Stimulated activated CD4-positive, alpha-beta T cell treated with anti-CD3 and anti-CD28 coated beads, Interleukin-4, amount 100 ng/mL, for 48 hours (primary cell): ENCODE measurements around the gene DMRT1.
"Not testable (repeated sequence)": the region's sequence is repeated elsewhere in the genome, so short reads cannot be mapped to it uniquely, and the experiment has no call there.

Experiments used
- DNase-seq, 2 donors: peaks; one replicate each; pipeline ENCODE4 v3.0.0-alpha.2; 2020; ENCODE audit warnings: low read depth in 2 of 2

Gene DMRT1

DNA sequence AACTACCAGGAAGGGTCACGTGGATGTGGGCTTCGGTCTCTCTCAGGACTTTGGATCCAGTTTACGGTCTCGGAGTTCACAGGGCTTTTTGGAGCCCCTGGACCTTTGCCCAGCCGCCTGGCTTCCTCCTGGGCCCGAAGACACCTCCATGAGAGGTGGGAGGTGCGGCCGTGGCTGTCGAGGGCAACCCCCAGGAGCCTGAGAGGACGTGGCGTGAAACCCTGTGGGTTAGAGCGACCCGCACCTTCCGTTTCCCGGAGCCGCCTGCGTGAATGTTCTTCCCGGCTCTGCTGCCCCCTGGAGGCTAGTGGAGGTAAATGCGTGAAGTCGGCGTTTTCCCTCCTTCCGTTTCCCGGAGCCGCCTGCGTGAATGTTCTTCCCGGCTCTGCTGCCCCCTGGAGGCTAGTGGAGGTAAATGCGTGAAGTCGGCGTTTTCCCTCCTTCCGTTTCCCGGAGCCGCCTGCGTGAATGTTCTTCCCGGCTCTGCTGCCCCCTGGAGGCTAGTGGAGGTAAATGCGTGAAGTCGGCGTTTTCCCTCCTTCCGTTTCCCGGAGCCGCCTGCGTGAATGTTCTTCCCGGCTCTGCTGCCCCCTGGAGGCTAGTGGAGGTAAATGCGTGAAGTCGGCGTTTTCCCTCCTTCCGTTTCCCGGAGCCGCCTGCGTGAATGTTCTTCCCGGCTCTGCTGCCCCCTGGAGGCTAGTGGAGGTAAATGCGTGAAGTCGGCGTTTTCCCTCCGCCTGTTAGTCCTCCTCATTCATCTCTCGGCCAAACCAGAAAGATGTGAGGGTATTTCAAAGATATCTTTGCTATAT, 157.0 kb downstream of the DMRT1 start:
- DNase-seq: not testable (repeated sequence)

- no peak for DNase-seq
These were observed 160.3 kb downstream of the DMRT1 start for GRCh38 chr9:1001838-1002237.

DNA sequence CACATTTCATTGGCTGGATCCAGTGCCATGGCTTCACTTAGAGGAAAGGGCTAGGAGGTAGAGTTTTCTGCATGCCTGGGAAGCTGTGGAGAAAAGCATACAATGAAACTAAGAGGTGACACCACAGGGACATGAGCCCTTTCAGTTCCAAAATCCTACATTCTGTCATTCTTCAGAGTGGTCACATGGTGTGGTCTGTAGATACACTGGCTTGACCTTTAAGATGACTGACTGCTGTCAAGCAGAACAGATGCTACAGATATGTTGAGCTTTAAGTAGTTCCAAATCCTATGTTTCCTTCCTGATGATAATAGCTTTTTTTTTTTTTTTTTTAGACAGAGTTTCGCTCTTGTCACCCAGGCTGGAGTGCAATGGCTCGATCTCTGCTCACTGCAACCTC, 161.2 kb downstream of the DMRT1 start:
- DNase-seq: no peak

DNA sequence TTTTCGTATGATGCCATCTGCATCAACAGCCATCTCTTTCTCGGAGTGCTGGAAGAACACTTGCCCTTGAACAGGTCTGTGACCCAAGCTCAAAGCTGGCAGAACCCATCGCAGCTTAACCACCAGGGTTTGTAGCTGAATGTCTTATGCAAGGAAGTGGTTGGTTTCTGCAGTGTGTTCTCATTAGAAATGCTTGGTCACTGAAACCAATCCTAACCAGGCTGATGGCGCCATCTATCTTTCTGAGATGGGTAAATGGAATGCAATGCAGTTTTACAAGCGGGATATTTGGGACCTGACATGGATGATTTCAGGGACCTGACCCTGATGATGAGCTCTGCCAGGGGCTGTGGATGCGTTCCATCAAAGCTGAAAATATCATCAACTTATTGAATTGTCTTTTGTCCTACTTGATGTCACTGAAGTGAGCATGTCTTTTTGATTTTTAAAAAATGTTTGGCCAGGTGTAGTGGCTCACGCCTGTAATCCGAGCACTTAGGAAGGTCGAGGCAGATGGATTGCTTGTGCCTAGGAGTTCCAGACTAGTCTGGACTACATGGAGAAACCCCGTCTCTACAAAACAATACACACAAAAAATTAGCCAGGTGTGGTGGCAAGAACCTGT, 163.7 kb downstream of the DMRT1 start:
- no peak for DNase-seq

- DNase-seq: no peak
These were observed 165.8 kb downstream of the DMRT1 start for GRCh38 chr9:1007312-1007711.

GRCh38 chr9:1008216-1008615, 166.7 kb downstream of the DMRT1 start:
- DNase-seq: no peak

DNA sequence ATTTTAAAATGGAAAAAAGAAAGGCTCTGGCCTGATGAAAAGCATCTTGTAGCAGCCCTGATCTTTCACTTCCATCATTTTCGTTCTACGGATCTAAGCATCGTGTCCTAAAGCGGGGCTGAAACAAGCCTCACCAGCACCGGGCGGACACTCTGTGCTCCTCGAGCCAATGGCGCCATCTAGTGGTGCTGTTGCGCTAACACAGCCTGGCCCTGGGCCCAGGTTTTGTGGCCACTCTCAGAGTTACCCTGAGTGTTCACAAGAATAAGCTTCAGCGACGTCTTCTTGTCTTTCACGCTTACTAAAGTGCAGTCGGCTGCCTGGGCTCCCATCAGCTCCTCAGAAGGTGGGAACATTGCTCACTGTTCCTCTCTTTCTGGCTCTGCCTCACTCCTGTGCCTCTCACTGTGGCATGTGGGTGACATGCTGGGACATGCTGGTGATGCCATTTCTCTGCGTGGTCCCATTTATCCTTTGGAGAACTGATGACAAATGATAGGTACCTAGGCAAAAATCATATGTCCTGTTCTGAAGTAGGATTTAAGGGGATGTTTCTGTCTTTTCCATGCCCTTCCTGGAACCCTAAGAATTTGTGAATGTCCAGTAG, 167.7 kb downstream of the DMRT1 start:
- peak; percentile 64 to 77 for DNase-seq

DNA sequence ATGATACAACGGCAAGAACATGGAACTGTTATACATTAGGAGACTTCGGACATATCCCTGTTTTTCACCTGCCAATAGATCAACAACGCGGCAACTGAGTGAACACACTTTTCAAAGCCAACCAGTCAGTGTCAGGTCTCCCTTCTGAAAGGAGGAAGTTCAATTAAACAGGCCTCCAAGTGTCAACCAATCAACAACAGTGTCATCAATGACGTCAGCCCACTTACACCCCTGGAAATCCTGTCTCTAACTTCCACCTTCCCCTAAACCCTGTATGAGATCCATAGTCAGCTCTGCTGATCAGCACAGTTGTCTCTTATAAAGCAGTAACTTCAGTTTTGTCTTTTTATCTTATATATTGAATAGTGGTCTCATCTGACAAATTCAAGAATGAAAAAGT, 171.5 kb downstream of the DMRT1 start:
- DNase-seq: no peak

- DNase-seq: no peak
These were observed 172.7 kb downstream of the DMRT1 start for GRCh38 chr9:1014225-1014624.

DNA sequence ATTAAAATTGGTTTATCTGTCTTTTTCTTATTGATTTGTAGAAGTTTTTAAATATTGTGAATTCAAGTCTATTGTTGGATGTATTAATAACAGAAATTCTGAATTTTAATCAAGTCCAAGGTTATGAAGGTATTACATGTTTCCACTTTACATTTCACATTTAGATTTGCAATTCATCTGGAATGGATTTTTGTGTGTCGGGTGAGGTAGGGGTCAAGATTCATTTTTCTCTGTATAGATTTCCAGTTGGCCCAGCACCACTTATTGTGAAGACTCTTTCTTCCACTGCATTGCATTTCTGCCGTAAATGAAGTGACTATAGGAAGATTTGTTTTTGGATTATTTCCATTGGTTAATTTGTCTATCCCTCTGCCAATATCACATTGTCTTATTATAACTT, 173.1 kb downstream of the DMRT1 start:
- no peak for DNase-seq

DNA sequence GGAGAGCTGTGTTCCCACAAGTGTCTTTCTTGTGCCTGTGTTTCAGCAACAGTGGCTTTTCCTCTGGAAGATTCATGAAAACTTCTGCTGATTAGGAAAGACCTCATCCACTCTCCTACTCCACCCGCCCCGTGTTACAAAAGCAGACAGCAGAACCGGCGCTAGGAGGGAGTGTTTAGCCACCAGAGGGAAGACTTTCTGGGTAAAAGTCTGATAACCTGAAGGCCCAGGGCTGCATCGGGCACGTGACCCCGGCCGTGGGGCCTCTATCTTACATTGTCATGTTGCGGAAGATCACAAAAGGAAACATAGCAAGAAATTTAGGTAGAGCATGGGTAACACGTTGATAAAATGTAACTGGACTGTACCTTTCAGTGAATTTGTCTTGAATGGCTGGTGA, 176.6 kb downstream of the DMRT1 start:
- no peak for DNase-seq
